Panc1 (cell line): ENCODE measurements around the gene TMEM87A. TPM values are rescaled to one million over a fixed set of nuclear protein-coding genes. Genes with fewer than 3 reads are reported as not detected.

Experiments
- microRNA-seq: library from miRNA; unstranded; fragments of <30 nt; microRNA quantifications from one replicate; pipeline ENCODE4 v1.1.0, GENCODE V29; 2020; ENCODE audit not compliant: unreplicated experiment
- total RNA-seq: library from RNA; stranded (reverse); gene quantifications from one replicate; pipeline ENCODE4 v1.2.1, GENCODE V29; 2021; ENCODE audit not compliant: unreplicated experiment

Gene TMEM87A
- total RNA-seq, 1 experiment from 2014 or later = 49.6 TPM

Small RNA genes within 50 kb of the gene (microRNA-seq; reads per million reads assigned to microRNA genes)
- gene MIR627 = 63.5 reads per million, percentile 52 among the genes with 10 or more reads in this experiment

Other genes with a start within 250 kb of the TMEM87A start
- not detected for gene PLA2G4D, start 178.9 kb downstream of the TMEM87A start, total RNA-seq
- not detected for gene PLA2G4F, start 116.8 kb downstream of the TMEM87A start, total RNA-seq
- gene VPS39, start 65.1 kb downstream of the TMEM87A start, total RNA-seq = 55.2 TPM
- gene GANC, start 232 bp downstream of the TMEM87A start, total RNA-seq = 21.1 TPM
- 0.31 TPM for gene CAPN3, start 86.1 kb upstream of the TMEM87A start, total RNA-seq
- gene ZNF106, start 217.7 kb upstream of the TMEM87A start, total RNA-seq = 64.3 TPM
- gene SNAP23, start 222.2 kb upstream of the TMEM87A start, total RNA-seq = 48.9 TPM